Activated CD8-positive, alpha-beta T cell treated with anti-CD3 and anti-CD28 coated beads, Interleukin-2, amount 10 ng/mL, durations not matched to agents 7 days and 5 days (primary cell): ENCODE measurements around the gene CLK2. TPM values are rescaled to one million over a fixed set of nuclear protein-coding genes. Genes with fewer than 3 reads are reported as not detected.
A peak's percentile ranks its signal among the peaks of the same experiment; 100 is the strongest.

ENCODE experiments used
- ATAC-seq: fragments of 150-1000 bp; cut with Tn5 transposase; one replicate; pipeline ENCODE4 v1.10.0; 2021; ENCODE audit warnings: moderate library complexity
- CTCF ChIA-PET: fragments of 350-600 bp; sonication (Branson Sonifier 250); formaldehyde crosslinking; loops from one replicate; lab custom pipeline; 2021; ENCODE audit warnings: antibody characterized with exemption; lab: Charles Lee
- POLR2A ChIA-PET: fragments of 350-600 bp; sonication (Branson Sonifier 250); formaldehyde crosslinking; loops from one replicate; lab custom pipeline; 2021; ENCODE audit warnings: antibody characterized with exemption; lab: Charles Lee
- DNase-seq: peaks from one replicate; pipeline ENCODE4 v3.0.0-alpha.2; 2020
- H3K27ac Mint-ChIP-seq: one replicate; pipeline ENCODE4 v1.8.0; 2021; ENCODE audit warnings: mild to moderate bottlenecking, mixed read lengths
- H3K27me3 Mint-ChIP-seq: one replicate; pipeline ENCODE4 v1.8.0; 2021; ENCODE audit warnings: low read depth, mixed read lengths
- H3K36me3 Mint-ChIP-seq: one replicate; pipeline ENCODE4 v1.8.0; 2021; ENCODE audit warnings: low read depth, mixed read lengths
- H3K4me1 Mint-ChIP-seq: one replicate; pipeline ENCODE4 v1.8.0; 2021; ENCODE audit warnings: low read depth, mixed read lengths
- H3K4me3 Mint-ChIP-seq: one replicate; pipeline ENCODE4 v1.8.0; 2021; ENCODE audit warnings: mild to moderate bottlenecking, mixed read lengths
- H3K9me3 Mint-ChIP-seq: one replicate; pipeline ENCODE4 v1.8.0; 2022; ENCODE audit warnings: mixed read lengths; ENCODE audit not compliant: insufficient read depth
- total RNA-seq, 2 experiments: library from RNA; stranded (reverse); gene quantifications; one replicate each; pipeline ENCODE4 v1.2.3, GENCODE V29; 2021

Gene CLK2
- 100 to 1,000 TPM; 101 to 104 TPM for total RNA-seq

DNA sequence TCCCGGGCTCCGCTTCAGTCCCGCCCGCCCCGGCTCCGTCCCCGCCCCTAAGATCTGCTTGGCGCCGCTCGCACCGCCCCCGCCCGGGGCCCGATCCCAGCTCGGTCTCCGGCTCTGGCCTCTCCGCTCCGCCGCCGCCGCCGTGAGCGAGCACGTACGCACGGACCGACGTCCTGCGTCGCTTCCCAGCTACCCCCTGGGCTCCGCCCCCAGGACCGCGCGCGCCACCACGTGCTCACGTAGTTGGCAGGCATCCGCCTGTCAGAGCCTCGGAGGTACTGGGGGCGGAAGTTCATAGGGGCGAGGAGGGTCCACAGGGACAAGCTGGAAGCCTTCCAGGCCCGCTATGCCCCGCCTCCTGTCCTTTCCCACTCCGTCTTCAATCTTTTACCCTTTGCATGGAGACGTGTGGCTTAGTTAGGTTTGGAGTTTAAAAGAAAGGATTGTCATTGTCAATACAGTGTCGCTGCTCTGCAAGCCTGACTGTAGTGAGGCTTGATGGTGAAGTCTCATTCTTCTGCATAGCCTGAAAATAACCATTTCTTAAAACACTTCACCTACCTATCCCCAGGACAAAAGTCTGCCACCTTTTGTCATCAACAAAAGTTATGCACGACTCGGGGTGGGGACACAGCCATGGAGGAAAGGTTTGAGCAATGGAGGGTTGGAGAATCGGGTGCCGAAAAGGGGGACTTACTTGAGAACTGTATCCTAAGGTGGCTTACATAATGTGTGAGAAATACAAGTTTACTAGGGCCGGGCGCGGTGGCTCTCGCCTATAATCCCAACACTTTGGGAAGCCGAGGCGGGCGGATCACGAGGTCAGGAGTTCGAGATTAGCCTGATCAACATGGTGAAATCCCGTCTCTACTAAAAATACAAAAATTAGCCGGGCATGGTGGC lies at the start of gene CLK2:
Gene CLK2, minus strand, starts transcription at position 162 of the 903 bp plus-strand sequence. CDS start 2,527 bp downstream, outside the sequence.
- H3K4me3 Mint-ChIP-seq = peak within 1 kb of the TSS; percentile 91
- H3K4me1 Mint-ChIP-seq = peaks cover 51% of the 10 kb centered on the region
- no peaks in the 10 kb centered on the region for H3K27me3 Mint-ChIP-seq
- no peaks in the 10 kb centered on the region for H3K9me3 Mint-ChIP-seq
- peak within 1 kb of the TSS; percentile 96 for H3K27ac Mint-ChIP-seq
- H3K36me3 Mint-ChIP-seq = peaks cover 36% of the 10 kb centered on the region
- ChIA-PET POLR2A (interaction anchor here (0.5 to 3.1 kb wide), 15 partner anchors 10 to 301 kb away, joined by 3 to 21 read pairs (median 4); partner anchors contain the start of genes ENTREP3, FDPS, RUSC1 and SCAMP3), CTCF (interaction anchor here (0.9 to 6.1 kb wide), 9 partner anchors 12 to 189 kb away, joined by 3 to 52 read pairs (median 4); partner anchors contain the start of genes ENTREP3, RUSC1 and SCAMP3)
- DNase-seq (peak; percentile 97), ATAC-seq (peak; percentile 85)

- H3K9me3 Mint-ChIP-seq = no peaks in the 10 kb centered on the region
- CTCF ChIA-PET = interaction anchor here (0.8 to 7.2 kb wide), 16 partner anchors 9 to 155 kb away, joined by 3 to 190 read pairs (median 6); partner anchors contain the start of genes CLK2, ENTREP3, FDPS and HCN3
- H3K4me3 Mint-ChIP-seq = peak overlapping the region; percentile 83
- POLR2A ChIA-PET = interaction anchor here (0.8 to 2.8 kb wide), 7 partner anchors 11 to 128 kb away, joined by 3 to 18 read pairs (median 7); partner anchors contain the start of genes CLK2 and FDPS
- DNase-seq (no peak), ATAC-seq (no peak)
- peaks cover 27% of the 10 kb centered on the region for H3K36me3 Mint-ChIP-seq
- peaks cover 56% of the 10 kb centered on the region for H3K4me1 Mint-ChIP-seq
- no peaks in the 10 kb centered on the region for H3K27me3 Mint-ChIP-seq
- H3K27ac Mint-ChIP-seq = no peak overlapping the region
Observed at GRCh38 chr1:155322571-155322952, 49.3 kb upstream of the CLK2 start.

DNA sequence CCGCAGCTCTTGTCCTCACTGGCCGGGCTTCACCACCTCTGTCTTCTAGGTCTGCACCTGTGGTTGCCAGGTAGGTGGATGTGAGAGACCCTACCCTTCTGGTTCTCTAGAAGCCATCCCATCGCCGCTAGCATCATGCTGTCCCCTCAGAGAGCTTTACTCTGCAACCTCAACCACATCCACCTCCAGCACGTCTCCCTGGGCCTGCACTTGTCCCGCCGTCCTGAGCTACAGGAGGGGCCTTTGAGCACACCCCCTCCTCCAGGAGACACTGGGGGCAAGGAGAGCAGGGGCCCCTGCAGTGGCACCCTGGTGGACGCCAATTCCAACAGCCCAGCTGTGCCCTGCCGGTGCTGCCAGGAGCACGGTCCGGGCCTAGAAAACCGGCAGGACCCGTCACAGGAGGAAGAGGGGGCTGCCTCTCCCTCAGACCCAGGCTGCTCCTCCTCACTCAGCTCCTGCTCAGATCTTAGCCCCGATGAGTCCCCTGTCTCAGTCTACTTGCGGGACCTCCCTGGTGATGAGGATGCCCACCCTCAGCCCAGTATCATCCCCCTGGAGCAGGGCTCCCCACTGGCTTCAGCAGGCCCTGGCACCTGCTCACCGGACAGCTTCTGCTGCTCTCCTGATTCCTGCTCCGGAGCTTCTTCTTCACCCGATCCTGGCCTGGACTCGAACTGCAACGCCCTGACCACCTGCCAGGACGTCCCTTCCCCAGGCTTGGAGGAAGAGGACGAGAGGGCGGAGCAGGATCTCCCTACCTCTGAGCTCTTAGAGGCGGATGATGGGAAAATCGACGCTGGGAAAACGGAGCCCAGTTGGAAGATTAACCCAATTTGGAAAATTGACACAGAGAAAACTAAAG lies 48.6 kb upstream of the CLK2 start:
- Mint-ChIP-seq H3K27ac (peak overlapping the region; percentile 1), H3K4me1 (peaks cover 56% of the 10 kb centered on the region), H3K9me3 (no peaks in the 10 kb centered on the region), H3K36me3 (peaks cover 31% of the 10 kb centered on the region), H3K27me3 (no peaks in the 10 kb centered on the region), H3K4me3 (peak overlapping the region; percentile 83)
- ATAC-seq = no peak
- ChIA-PET POLR2A (interaction anchor here (0.8 to 2.8 kb wide), 8 partner anchors 10 to 127 kb away, joined by 3 to 18 read pairs (median 6); partner anchors contain the start of genes CLK2 and FDPS), CTCF (interaction anchor here (0.8 to 7.2 kb wide), 17 partner anchors 10 to 154 kb away, joined by 3 to 190 read pairs (median 5); partner anchors contain the start of genes CLK2, ENTREP3, FDPS and HCN3)
- peak; percentile 26 for DNase-seq

- no peaks in the 10 kb centered on the region for H3K27me3 Mint-ChIP-seq
- POLR2A ChIA-PET = interaction anchor here (0.6 to 2.1 kb wide), 8 partner anchors 9 to 148 kb away, joined by 3 to 9 read pairs (median 4); partner anchors contain the start of genes CLK2, FDPS and KRTCAP2
- H3K4me1 Mint-ChIP-seq = peaks cover 53% of the 10 kb centered on the region
- CTCF ChIA-PET = interaction anchor here (0.8 to 7.2 kb wide), 8 partner anchors 9 to 148 kb away, joined by 3 to 190 read pairs (median 11); partner anchors contain the start of genes CLK2, FDPS, HCN3 and KRTCAP2
- ATAC-seq (peak; percentile 7), DNase-seq (peak; percentile 77)
- no peaks in the 10 kb centered on the region for H3K9me3 Mint-ChIP-seq
- peaks cover 37% of the 10 kb centered on the region for H3K36me3 Mint-ChIP-seq
- H3K27ac Mint-ChIP-seq = peak within 1 kb of the TSS; percentile 1
- peak within 1 kb of the TSS; percentile 83 for H3K4me3 Mint-ChIP-seq
Observed at GRCh38 chr1:155320661-155321617, 47.6 kb upstream of the CLK2 start, which contains the start of gene RUSC1. Gene RUSC1 (plus strand): TSS chr1:155320894. CDS start chr1:155321774, 880 bp downstream.

DNA sequence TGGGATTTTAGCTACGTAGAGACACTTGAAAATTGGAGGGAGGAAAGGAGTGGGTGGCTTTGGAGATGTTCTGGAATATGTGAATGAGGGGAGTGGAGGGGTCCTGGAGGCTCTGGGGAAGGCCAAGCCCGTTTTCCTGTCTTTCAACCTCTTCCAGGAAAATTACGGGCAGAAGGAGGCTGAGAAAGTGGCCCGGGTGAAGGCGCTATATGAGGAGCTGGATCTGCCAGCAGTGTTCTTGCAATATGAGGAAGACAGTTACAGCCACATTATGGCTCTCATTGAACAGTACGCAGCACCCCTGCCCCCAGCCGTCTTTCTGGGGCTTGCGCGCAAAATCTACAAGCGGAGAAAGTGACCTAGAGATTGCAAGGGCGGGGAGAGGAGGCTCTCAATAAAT lies 46.9 kb upstream of the CLK2 start:
- CTCF ChIA-PET = interaction anchor here (4.0 to 7.2 kb wide), 4 partner anchors 13 to 71 kb away, joined by 18 to 190 read pairs (median 35); partner anchors contain the start of genes CLK2, FDPS and HCN3
- H3K36me3 Mint-ChIP-seq = peaks cover 37% of the 10 kb centered on the region
- peak overlapping the region; percentile 40 for H3K4me3 Mint-ChIP-seq
- ATAC-seq (no peak), DNase-seq (no peak)
- POLR2A ChIA-PET = interaction anchor here (0.6 to 1.4 kb wide), 4 partner anchors 12 to 147 kb away, joined by 3 read pairs; partner anchors contain the start of genes CLK2, FDPS and KRTCAP2
- no peak overlapping the region for H3K27ac Mint-ChIP-seq
- peaks cover 48% of the 10 kb centered on the region for H3K4me1 Mint-ChIP-seq
- no peaks in the 10 kb centered on the region for H3K9me3 Mint-ChIP-seq
- no peaks in the 10 kb centered on the region for H3K27me3 Mint-ChIP-seq

GRCh38 chr1:155319536-155319935 lies 46.2 kb upstream of the CLK2 start:
- Mint-ChIP-seq H3K27ac (no peak overlapping the region), H3K9me3 (no peaks in the 10 kb centered on the region)
- CTCF ChIA-PET = interaction anchor here (7.2 kb wide), 1 partner anchor 71 kb away, joined by 190 read pairs; no protein-coding TSS in a partner anchor

GRCh38 chr1:155318082-155318481 lies 44.8 kb upstream of the CLK2 start:
- Mint-ChIP-seq H3K36me3 (peaks cover 52% of the 10 kb centered on the region), H3K27me3 (no peaks in the 10 kb centered on the region), H3K27ac (peak overlapping the region; percentile 4), H3K4me1 (peaks cover 50% of the 10 kb centered on the region), H3K4me3 (no peak overlapping the region), H3K9me3 (no peaks in the 10 kb centered on the region)
- ChIA-PET POLR2A (interaction anchor here (0.7 to 1.2 kb wide), 4 partner anchors 17 to 40 kb away, joined by 3 to 4 read pairs (median 3); partner anchors contain the start of gene PKLR), CTCF (interaction anchor here (3.7 kb wide), 1 partner anchor 67 kb away, joined by 24 read pairs; no protein-coding TSS in a partner anchor)
- ATAC-seq = no peak
- DNase-seq = no peak

More at GRCh38 chr1:155319536-155319935, 46.2 kb upstream of the CLK2 start:
- Mint-ChIP-seq H3K36me3 (peaks cover 41% of the 10 kb centered on the region), H3K4me1 (peaks cover 45% of the 10 kb centered on the region), H3K4me3 (no peak overlapping the region), H3K27me3 (no peaks in the 10 kb centered on the region)
- ATAC-seq = no peak
- POLR2A ChIA-PET = interaction anchor here (0.5 kb wide), 1 partner anchor 170 kb away, joined by 3 read pairs; no protein-coding TSS in a partner anchor
- no peak for DNase-seq

GRCh38 chr1:155316922-155317321 lies 43.6 kb upstream of the CLK2 start:
- no peak for ATAC-seq
- POLR2A ChIA-PET = interaction anchor here (1.0 to 1.2 kb wide), 2 partner anchors 39 to 62 kb away, joined by 4 read pairs; partner anchors contain the start of gene ENTREP3
- H3K4me1 Mint-ChIP-seq = peaks cover 52% of the 10 kb centered on the region

GRCh38 chr1:155313261-155313660 lies 40.0 kb upstream of the CLK2 start:
- ATAC-seq (no peak), DNase-seq (no peak)
- Mint-ChIP-seq H3K4me3 (no peak overlapping the region), H3K27ac (peak overlapping the region; percentile 65), H3K4me1 (peaks cover 39% of the 10 kb centered on the region), H3K9me3 (no peaks in the 10 kb centered on the region), H3K36me3 (peaks cover 66% of the 10 kb centered on the region), H3K27me3 (no peaks in the 10 kb centered on the region)
- ChIA-PET POLR2A (no interaction called here), CTCF (interaction anchor here (1.3 to 2.4 kb wide), 3 partner anchors 10 to 63 kb away, joined by 3 to 17 read pairs (median 9); no protein-coding TSS in a partner anchor)

More at GRCh38 chr1:155316922-155317321, 43.6 kb upstream of the CLK2 start:
- Mint-ChIP-seq H3K27me3 (no peaks in the 10 kb centered on the region), H3K27ac (no peak overlapping the region), H3K9me3 (no peaks in the 10 kb centered on the region), H3K36me3 (peaks cover 62% of the 10 kb centered on the region), H3K4me3 (no peak overlapping the region)
- CTCF ChIA-PET = interaction anchor here (1.0 to 3.7 kb wide), 2 partner anchors 66 to 68 kb away, joined by 4 to 24 read pairs; no protein-coding TSS in a partner anchor
- no peak for DNase-seq
